ENCODE measurements around the gene CDKAL1. TPM values are rescaled to one million over a fixed set of nuclear protein-coding genes. Genes with fewer than 3 reads are reported as not detected.

CDKAL1 gene
- 13.4 and 16.9 TPM in 2 replicates for total RNA-seq

DNA sequence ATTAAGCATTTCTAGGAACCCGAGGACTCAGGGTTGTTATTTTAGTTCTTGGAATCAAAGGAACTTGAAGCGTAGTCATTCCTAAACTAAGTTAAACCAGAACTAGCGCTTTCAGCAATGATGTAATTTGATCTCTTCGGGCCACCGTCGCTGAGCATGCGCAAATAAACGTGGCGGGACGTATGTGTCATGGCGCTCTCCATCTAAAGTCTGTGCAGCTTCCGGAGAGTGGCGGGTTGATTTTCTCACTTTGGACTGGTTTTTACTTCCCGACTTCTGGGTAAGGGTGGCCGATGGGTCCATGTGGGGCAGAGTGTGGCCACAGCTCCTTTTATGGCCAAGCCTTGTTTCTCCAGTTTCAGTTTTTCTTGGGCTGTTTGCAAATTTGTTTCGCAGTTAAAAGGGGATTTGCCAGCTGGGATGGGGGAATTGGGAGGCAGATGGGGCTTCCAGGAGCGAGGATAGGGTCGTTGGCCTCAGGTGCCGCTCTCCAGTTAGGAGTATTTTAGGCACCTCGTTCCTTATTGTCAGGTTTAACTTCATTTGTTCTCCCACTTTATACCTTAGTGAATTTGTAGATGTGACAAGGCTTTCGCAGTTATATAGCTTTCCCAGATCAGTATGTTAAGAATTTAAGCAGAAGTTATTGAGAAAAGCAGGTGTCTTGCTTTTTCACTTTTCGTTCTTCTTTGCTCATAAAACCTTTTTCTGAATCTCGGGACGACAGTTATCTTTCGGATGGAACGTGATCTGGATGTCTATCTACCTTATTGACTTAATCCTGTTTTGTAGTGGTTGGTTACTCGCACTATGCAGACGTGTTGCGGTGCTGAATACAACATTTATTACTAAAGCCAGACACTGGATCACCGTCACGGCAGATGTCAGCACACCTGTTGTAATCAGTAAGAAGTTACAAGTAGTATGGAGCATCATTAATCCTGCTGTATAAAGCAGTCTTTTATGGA is at the start of gene CDKAL1:
CDKAL1 (plus strand) TSS at position 163 of the 968 bp plus-strand sequence. CDS start 11,894 bp downstream, outside the sequence.
- Histone ChIP-seq H3K36me3 (ENCODE audit: control insufficient read depth, insufficient read depth, low read length) (no peaks in the 10 kb centered on the region), H3K27me3 (ENCODE audit: control insufficient read depth, insufficient read depth, low read length) (no peaks in the 10 kb centered on the region), H3K4me3 (ENCODE audit: low read depth, low read length) (peak within 1 kb of the TSS; percentile 73)
- DNase-seq (ENCODE audit: low read depth), result peak; percentile 88
- no peak for FAIRE-seq
- TF ChIP-seq, protein P1, sequence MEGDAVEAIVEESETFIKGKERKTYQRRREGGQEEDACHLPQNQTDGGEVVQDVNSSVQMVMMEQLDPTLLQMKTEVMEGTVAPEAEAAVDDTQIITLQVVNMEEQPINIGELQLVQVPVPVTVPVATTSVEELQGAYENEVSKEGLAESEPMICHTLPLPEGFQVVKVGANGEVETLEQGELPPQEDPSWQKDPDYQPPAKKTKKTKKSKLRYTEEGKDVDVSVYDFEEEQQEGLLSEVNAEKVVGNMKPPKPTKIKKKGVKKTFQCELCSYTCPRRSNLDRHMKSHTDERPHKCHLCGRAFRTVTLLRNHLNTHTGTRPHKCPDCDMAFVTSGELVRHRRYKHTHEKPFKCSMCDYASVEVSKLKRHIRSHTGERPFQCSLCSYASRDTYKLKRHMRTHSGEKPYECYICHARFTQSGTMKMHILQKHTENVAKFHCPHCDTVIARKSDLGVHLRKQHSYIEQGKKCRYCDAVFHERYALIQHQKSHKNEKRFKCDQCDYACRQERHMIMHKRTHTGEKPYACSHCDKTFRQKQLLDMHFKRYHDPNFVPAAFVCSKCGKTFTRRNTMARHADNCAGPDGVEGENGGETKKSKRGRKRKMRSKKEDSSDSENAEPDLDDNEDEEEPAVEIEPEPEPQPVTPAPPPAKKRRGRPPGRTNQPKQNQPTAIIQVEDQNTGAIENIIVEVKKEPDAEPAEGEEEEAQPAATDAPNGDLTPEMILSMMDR (IDR thresholded peaks at IDR 0.05; ENCODE audit: insufficient read depth, low read length, severe bottlenecking), result no peak

DNA sequence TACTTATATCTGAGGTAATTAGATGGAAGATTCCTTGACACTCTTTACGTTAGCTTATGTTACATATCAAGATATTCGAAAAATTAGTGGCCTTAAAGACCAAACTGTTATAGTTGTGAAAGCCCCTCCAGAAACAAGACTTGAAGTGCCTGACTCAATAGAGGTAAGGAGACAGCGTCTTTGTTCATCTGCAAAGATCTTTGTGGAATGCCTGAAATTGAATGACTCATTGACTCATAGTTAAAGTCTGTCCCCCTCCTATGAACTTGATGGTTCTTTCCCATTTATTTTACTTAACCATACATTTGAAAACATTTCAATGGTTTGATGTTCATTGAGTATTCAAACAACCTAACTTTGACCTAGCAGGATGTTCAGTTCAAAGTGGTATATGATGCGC is 47.6 kb upstream of the CDKAL1 start:
- Histone ChIP-seq H3K4me3 (ENCODE audit: low read depth, low read length) (no peak overlapping the region), H3K27me3 (ENCODE audit: control insufficient read depth, insufficient read depth, low read length) (no peaks in the 10 kb centered on the region), H3K36me3 (ENCODE audit: control insufficient read depth, insufficient read depth, low read length) (peaks cover 7% of the 10 kb centered on the region)
- DNase-seq (ENCODE audit: low read depth), result no peak
- FAIRE-seq, result no peak
- TF ChIP-seq, protein P1 (IDR thresholded peaks at IDR 0.05; ENCODE audit: insufficient read depth, low read length, severe bottlenecking), result no peak

DNA sequence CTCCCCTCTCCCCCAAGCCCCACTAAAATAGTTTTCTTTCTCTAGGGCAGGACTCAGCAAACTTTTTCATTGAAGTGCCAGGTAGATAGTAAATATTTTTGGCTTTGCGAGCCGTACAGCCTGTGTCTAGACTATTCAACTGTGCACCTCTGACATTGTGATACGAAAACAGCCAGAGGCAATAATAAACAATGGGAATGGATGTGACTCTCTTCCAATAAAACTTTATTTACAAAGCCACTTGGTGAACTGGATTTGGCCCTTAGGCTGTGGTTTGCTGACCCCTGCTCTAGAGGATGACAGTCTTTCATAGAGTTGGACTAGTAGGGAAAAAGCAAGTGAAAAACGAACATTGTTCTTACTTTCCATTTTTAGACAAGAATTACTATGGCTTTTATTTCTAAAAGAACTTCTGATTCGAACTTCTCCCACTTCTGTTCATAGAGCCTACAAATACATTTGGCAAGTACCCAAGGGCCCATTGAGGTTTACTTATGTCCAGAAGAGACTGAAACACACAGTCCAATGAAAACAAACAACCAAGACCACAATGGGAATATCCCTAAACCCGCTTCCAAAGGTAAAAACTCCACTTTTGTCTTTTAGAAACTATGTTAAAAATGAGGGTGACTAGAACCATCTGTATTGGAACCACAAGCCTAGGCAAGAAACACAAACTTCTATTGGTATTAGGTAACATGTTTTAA is 46.4 kb upstream of the CDKAL1 start:
- Histone ChIP-seq H3K27me3 (ENCODE audit: control insufficient read depth, insufficient read depth, low read length) (no peaks in the 10 kb centered on the region), H3K4me3 (ENCODE audit: low read depth, low read length) (no peak overlapping the region), H3K36me3 (ENCODE audit: control insufficient read depth, insufficient read depth, low read length) (peaks cover 7% of the 10 kb centered on the region)
- no peak for DNase-seq (ENCODE audit: low read depth)
- FAIRE-seq, result no peak
- TF ChIP-seq, protein P1 (IDR thresholded peaks at IDR 0.05; ENCODE audit: insufficient read depth, low read length, severe bottlenecking), result no peak

DNA sequence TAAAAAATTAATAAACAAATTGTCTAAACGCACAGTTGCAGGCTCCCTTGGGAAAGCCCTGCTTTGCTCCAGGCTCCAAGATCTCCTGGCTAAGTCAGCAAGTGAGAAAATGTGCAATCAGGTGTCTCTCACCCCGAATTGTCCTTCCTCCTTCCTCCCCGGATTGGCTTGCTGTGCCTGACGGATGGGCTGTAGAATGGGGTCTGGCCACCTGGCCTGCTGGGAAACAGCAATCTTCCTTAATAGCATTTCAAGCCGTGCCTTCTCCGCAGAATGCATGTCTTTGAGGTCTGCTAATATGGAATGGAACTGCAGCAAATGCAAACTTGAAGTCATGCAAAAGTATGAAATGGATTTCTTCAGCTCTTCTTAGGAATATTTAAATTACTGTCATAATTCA is 43.7 kb upstream of the CDKAL1 start:
- Histone ChIP-seq H3K4me3 (ENCODE audit: low read depth, low read length) (no peak overlapping the region), H3K27me3 (ENCODE audit: control insufficient read depth, insufficient read depth, low read length) (no peaks in the 10 kb centered on the region), H3K36me3 (ENCODE audit: control insufficient read depth, insufficient read depth, low read length) (peaks cover 5% of the 10 kb centered on the region)
- DNase-seq (ENCODE audit: low read depth), result no peak
- TF ChIP-seq, protein P1 (IDR thresholded peaks at IDR 0.05; ENCODE audit: insufficient read depth, low read length, severe bottlenecking), result no peak
- FAIRE-seq, result no peak

DNA sequence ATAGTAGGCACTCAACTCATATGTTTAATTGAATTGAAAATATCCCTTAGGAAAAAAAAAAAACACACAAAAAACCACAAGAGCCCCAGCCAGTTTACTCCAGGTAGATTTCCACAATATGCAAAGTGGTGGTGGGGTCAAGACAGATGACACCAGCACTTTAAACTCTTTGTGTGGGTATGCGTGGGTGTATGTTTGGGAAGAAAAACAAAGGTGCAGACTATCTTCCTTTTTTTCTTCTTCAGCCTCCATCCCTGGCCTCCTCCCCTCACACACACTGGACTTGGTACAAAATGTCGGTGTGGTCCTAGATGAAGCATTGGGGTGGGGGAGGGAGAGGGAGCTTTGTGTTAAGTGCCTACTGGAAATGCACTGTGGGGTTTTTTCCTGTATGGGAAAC is 42.2 kb upstream of the CDKAL1 start:
- no peak for FAIRE-seq
- H3K27me3 ChIP-seq (ENCODE audit: control insufficient read depth, insufficient read depth, low read length), result no peaks in the 10 kb centered on the region
- peaks cover 3% of the 10 kb centered on the region for H3K36me3 ChIP-seq (ENCODE audit: control insufficient read depth, insufficient read depth, low read length)
- TF ChIP-seq, protein P1 (IDR thresholded peaks at IDR 0.05; ENCODE audit: insufficient read depth, low read length, severe bottlenecking), result no peak
- DNase-seq (ENCODE audit: low read depth), result no peak
- no peak overlapping the region for H3K4me3 ChIP-seq (ENCODE audit: low read depth, low read length)
